ENCODE measurements around the gene FAM180A.

FAM180A gene

GRCh38 chr7:135755351-135755753 is 6.7 kb upstream of the FAM180A start:
- no peak overlapping the region for H3K4me3 ChIP-seq (ENCODE audit: low read depth, low read length)
- DNase-seq (ENCODE audit: low read depth) = no peak
- no peak for TF ChIP-seq MYC (IDR thresholded peaks at IDR 0.05; ENCODE audit: low read depth, low read length)
- no peak for TF ChIP-seq MAX (IDR thresholded peaks at IDR 0.05; ENCODE audit: low read depth, low read length)
- no peak for TF ChIP-seq POLR2A (IDR thresholded peaks at IDR 0.05; ENCODE audit: extremely low read depth, insufficient read length)
- TF ChIP-seq CTCF (IDR thresholded peaks at IDR 0.05; ENCODE audit: low read depth, low read length) = no peak

GRCh38 chr7:135753616-135754413 is 5.2 kb upstream of the FAM180A start:
- no peak overlapping the region for H3K4me3 ChIP-seq (ENCODE audit: low read depth, low read length)
- TF ChIP-seq MAX (IDR thresholded peaks at IDR 0.05; ENCODE audit: low read depth, low read length) (no peak), POLR2A (IDR thresholded peaks at IDR 0.05; ENCODE audit: extremely low read depth, insufficient read length) (no peak), CTCF (IDR thresholded peaks at IDR 0.05; ENCODE audit: low read depth, low read length) (no peak), MYC (IDR thresholded peaks at IDR 0.05; ENCODE audit: low read depth, low read length) (no peak)
- DNase-seq (ENCODE audit: low read depth) = no peak

- no peak for TF ChIP-seq MYC (IDR thresholded peaks at IDR 0.05; ENCODE audit: low read depth, low read length)
- TF ChIP-seq CTCF (IDR thresholded peaks at IDR 0.05; ENCODE audit: low read depth, low read length) = no peak
Measured at GRCh38 chr7:135747366-135747765, 1.2 kb downstream of the FAM180A start.

GRCh38 chr7:135745703-135746312 is 2.8 kb downstream of the FAM180A start:
- TF ChIP-seq POLR2A (IDR thresholded peaks at IDR 0.05; ENCODE audit: extremely low read depth, insufficient read length) (no peak), MAX (IDR thresholded peaks at IDR 0.05; ENCODE audit: low read depth, low read length) (no peak), CTCF (IDR thresholded peaks at IDR 0.05; ENCODE audit: low read depth, low read length) (no peak), MYC (IDR thresholded peaks at IDR 0.05; ENCODE audit: low read depth, low read length) (no peak)
- no peak for DNase-seq (ENCODE audit: low read depth)

More at GRCh38 chr7:135747366-135747765, 1.2 kb downstream of the FAM180A start:
- no peak for DNase-seq (ENCODE audit: low read depth)
- no peak overlapping the region for H3K4me3 ChIP-seq (ENCODE audit: low read depth, low read length)

GRCh38 chr7:135744938-135745702 is 3.5 kb downstream of the FAM180A start:
- DNase-seq (ENCODE audit: low read depth) = no peak
- no peak overlapping the region for H3K4me3 ChIP-seq (ENCODE audit: low read depth, low read length)
- TF ChIP-seq POLR2A (IDR thresholded peaks at IDR 0.05; ENCODE audit: extremely low read depth, insufficient read length) = no peak
- TF ChIP-seq MAX (IDR thresholded peaks at IDR 0.05; ENCODE audit: low read depth, low read length) = no peak
- no peak for TF ChIP-seq CTCF (IDR thresholded peaks at IDR 0.05; ENCODE audit: low read depth, low read length)
- no peak for TF ChIP-seq MYC (IDR thresholded peaks at IDR 0.05; ENCODE audit: low read depth, low read length)

More at GRCh38 chr7:135745703-135746312, 2.8 kb downstream of the FAM180A start:
- H3K4me3 ChIP-seq (ENCODE audit: low read depth, low read length) = no peak overlapping the region
